HepG2 (cell line): ENCODE results near the gene HMGN4. TPM values are rescaled to one million over a fixed set of nuclear protein-coding genes. Genes with fewer than 3 reads are reported as not detected.

Source experiments
- ASH2L ChIP-seq: fragments of 300-600, 200-600 bp; sonication (generic); IDR thresholded peaks from 2 replicates; pipeline ENCODE4 v1.7.0; 2017; ENCODE audit warnings: low read depth, mild to moderate bottlenecking, moderate library complexity, mixed read lengths, low read length; ENCODE audit not compliant: insufficient read length
- BCL6 ChIP-seq: IDR thresholded peaks from 2 replicates; pipeline ENCODE4 v1.6.1; 2016; ENCODE audit warnings: missing genetic modification reagents, missing compliant biosample characterization
- DNMT1 ChIP-seq: sonication (generic); formaldehyde crosslinking; IDR thresholded peaks from 2 replicates; pipeline ENCODE4 v1.5.1; 2020; ENCODE audit warnings: mild to moderate bottlenecking, missing genetic modification reagents
- KDM6A ChIP-seq: IDR thresholded peaks from 2 replicates; pipeline ENCODE4 v1.6.1; 2016; ENCODE audit warnings: low read depth
- RORA ChIP-seq: sonication (generic); formaldehyde crosslinking; IDR thresholded peaks from 2 replicates; pipeline ENCODE4 v1.5.0; 2020; ENCODE audit warnings: mild to moderate bottlenecking, missing genetic modification reagents, moderate library complexity
- TCF12 ChIP-seq, 2 experiments: fragments of 450-650 bp in 1 of 2; sonication (generic) in 1 of 2; formaldehyde crosslinking in 1 of 2; IDR thresholded peaks; 2 replicates each; pipeline versions ENCODE4 v1.6.1 to v1.8.0; 2017 to 2022; ENCODE audit warnings: antibody characterized with exemption in 1 of 2, mild to moderate bottlenecking in 1 of 2, missing genetic modification reagents in 1 of 2, moderate library complexity in 1 of 2
- U2AF1 ChIP-seq: fragments of 200-400 bp; formaldehyde crosslinking; optimal IDR thresholded peaks from 2 replicates; pipeline ENCODE3; 2017; ENCODE audit warnings: mild to moderate bottlenecking, low read depth, low read length
- YY1 ChIP-seq: IDR thresholded peaks from 2 replicates; pipeline ENCODE4 v1.6.1; 2011; ENCODE audit warnings: low read length, low read depth, moderate library complexity, mild to moderate bottlenecking; ENCODE audit not compliant: insufficient read depth, insufficient replicate concordance
- ZNF121 ChIP-seq: sonication (generic); formaldehyde crosslinking; IDR thresholded peaks from 2 replicates; pipeline ENCODE4 v1.5.0; 2020; ENCODE audit warnings: mild to moderate bottlenecking, missing genetic modification reagents
- ZNF230 ChIP-seq: sonication (generic); formaldehyde crosslinking; IDR thresholded peaks from 2 replicates; pipeline ENCODE4 v1.4.0; 2020; ENCODE audit warnings: mild to moderate bottlenecking, missing genetic modification reagents
- ZNF75D ChIP-seq: sonication (generic); formaldehyde crosslinking; IDR thresholded peaks from 2 replicates; pipeline ENCODE4 v1.8.1; 2023; ENCODE audit warnings: missing genetic modification reagents, mild to moderate bottlenecking, borderline replicate concordance
- ZNF816 ChIP-seq: sonication (generic); formaldehyde crosslinking; IDR thresholded peaks from 2 replicates; pipeline ENCODE4 v1.8.0; 2022; ENCODE audit warnings: missing genetic modification reagents, mild to moderate bottlenecking, borderline replicate concordance
- ZNF850 ChIP-seq: sonication (generic); formaldehyde crosslinking; conservative IDR thresholded peaks from 2 replicates; pipeline ENCODE4 v1.9.0; 2021; ENCODE audit warnings: mild to moderate bottlenecking, missing genetic modification reagents
- polyA plus RNA-seq, 8 experiments: library from polyadenylated mRNA; depleted of rRNA in 3 of 8; stranded (reverse) in 7 of 8; unstranded in 1 of 8; fragments of >200 nt; fragmentation: Illumina TruSeq in 4 of 8; extraction: Trizol in 4 of 8; gene quantifications; 2 replicates each; pipeline versions ENCODE4 v1.2.1 to v1.2.3, GENCODE V29; 2011 to 2016; ENCODE audit warnings: low read depth in 4 of 8, missing spikeins in 1 of 8, mixed read lengths in 1 of 8; ENCODE audit not compliant: insufficient read depth in 1 of 8
- total RNA-seq, 5 experiments: library from RNA; depleted of rRNA; stranded (reverse); fragments of >200 nt; fragmentation: Illumina TruSeq; extraction: Trizol; gene quantifications; 2 replicates each; pipeline ENCODE4 v1.2.3, GENCODE V29; 2016; ENCODE audit warnings: low read depth in 1 of 5
- TF ChIP-seq, protein P1 (sequence below): IDR thresholded peaks from 2 replicates; pipeline ENCODE4 v1.6.1; 2016; ENCODE audit warnings: missing compliant biosample characterization, missing genetic modification reagents, borderline replicate concordance
- TF ChIP-seq, protein P2 (sequence below): sonication (generic); formaldehyde crosslinking; IDR thresholded peaks from 2 replicates; pipeline ENCODE4 v1.4.0; 2020; ENCODE audit warnings: missing genetic modification reagents, mild to moderate bottlenecking, borderline replicate concordance
- TF ChIP-seq, protein P3 (sequence below): sonication (generic); formaldehyde crosslinking; IDR thresholded peaks from 2 replicates; pipeline ENCODE4 v1.8.0; 2022; ENCODE audit warnings: missing genetic modification reagents, mild to moderate bottlenecking, borderline replicate concordance
- TF ChIP-seq, protein P4 (sequence below): fragments of 450-650 bp; IDR thresholded peaks from 2 replicates; pipeline ENCODE4 v1.6.1; 2016
- TF ChIP-seq, protein P5 (sequence below): sonication (generic); formaldehyde crosslinking; IDR thresholded peaks from 2 replicates; pipeline ENCODE4 v1.4.0; 2020; ENCODE audit warnings: missing genetic modification reagents, borderline replicate concordance
- TF ChIP-seq, protein P6 (sequence below): sonication (generic); formaldehyde crosslinking; IDR thresholded peaks from 2 replicates; pipeline ENCODE4 v1.9.0; 2021; ENCODE audit warnings: missing genetic modification reagents, mild to moderate bottlenecking, borderline replicate concordance

The HMGN4 gene
- total and polyA plus RNA-seq, 2 of the 13 experiments (the other 11 are each of a cell fraction or from before 2014, with no cell fraction given) = 39.9 to 52.1 TPM

DNA sequence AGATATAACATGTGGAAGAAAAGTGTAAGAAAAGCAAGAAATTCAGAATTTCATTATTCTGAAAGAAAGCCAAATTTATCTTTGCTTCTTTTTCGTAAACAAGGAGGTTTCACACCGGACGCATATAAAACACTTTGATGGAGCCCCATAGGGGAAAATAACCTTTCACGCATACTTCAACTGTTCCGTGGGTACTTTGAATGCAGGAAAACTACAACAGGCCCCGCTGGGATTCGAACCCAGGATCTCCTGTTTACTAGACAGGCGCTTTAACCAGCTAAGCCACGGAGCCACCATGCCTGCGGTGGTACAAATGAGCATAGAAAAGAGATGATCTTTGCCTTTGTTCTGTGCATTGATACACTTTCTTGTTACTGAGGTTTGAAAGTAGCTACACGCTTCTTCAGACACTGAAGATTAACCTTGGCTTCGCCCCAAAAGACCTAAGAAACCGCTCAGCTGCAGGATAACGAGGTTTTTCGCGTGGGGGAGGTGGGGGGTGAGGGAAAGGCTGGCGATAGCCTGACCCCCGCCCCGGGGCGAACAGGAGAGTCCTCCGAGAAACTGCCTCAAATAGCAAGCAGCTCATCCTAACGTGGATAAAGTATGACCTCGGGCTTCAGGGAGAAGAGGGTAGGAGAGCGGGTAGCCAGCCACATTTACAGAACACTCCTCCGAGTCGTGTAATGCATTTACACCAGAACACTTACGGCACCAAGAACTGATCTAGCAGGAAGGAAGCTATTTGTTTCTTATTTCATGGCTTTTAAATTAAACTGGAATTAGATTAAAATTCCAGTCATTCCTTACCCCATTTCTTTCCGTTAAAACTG is 5.3 kb upstream of the HMGN4 start (continued):
- TF ChIP-seq ZNF816 (no peak; the same call in 1 of the 2 replicates), U2AF1 (no peak), RORA (CRISPR knock-in tag) (no peak), YY1 (peak; percentile 44), DNMT1 (CRISPR knock-in tag) (no peak), ZNF75D (no peak), KDM6A (CRISPR knock-in tag) (no peak), ZNF230 (CRISPR knock-in tag) (0 out of 2 replicates have a peak, but pooled peaks have one; percentile 38), ZNF121 (no peak), ZNF850 (CRISPR knock-in tag) (0 out of 2 replicates have a peak, but pooled peaks have one; percentile 51), BCL6 (CRISPR knock-in tag) (0 out of 2 replicates have a peak, but pooled peaks have one; percentile 47), TCF12 (IDR thresholded peaks at IDR 0.05) (no peak), TCF12 (CRISPR knock-in tag; IDR thresholded peaks at IDR 0.05) (no peak), ASH2L (peak; percentile 97)
- TF ChIP-seq, protein P1, sequence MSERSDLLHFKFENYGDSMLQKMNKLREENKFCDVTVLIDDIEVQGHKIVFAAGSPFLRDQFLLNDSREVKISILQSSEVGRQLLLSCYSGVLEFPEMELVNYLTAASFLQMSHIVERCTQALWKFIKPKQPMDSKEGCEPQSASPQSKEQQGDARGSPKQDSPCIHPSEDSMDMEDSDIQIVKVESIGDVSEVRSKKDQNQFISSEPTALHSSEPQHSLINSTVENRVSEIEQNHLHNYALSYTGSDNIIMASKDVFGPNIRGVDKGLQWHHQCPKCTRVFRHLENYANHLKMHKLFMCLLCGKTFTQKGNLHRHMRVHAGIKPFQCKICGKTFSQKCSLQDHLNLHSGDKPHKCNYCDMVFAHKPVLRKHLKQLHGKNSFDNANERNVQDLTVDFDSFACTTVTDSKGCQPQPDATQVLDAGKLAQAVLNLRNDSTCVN (CRISPR knock-in tag) = peak; percentile 33; the same call in 1 of the 2 replicates
- TF ChIP-seq, protein P2, sequence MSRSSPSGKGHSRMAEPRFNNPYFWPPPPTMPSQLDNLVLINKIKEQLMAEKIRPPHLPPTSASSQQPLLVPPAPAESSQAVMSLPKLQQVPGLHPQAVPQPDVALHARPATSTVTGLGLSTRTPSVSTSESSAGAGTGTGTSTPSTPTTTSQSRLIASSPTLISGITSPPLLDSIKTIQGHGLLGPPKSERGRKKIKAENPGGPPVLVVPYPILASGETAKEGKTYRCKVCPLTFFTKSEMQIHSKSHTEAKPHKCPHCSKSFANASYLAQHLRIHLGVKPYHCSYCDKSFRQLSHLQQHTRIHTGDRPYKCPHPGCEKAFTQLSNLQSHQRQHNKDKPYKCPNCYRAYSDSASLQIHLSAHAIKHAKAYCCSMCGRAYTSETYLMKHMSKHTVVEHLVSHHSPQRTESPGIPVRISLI (CRISPR knock-in tag) = no peak
- TF ChIP-seq, protein P3, sequence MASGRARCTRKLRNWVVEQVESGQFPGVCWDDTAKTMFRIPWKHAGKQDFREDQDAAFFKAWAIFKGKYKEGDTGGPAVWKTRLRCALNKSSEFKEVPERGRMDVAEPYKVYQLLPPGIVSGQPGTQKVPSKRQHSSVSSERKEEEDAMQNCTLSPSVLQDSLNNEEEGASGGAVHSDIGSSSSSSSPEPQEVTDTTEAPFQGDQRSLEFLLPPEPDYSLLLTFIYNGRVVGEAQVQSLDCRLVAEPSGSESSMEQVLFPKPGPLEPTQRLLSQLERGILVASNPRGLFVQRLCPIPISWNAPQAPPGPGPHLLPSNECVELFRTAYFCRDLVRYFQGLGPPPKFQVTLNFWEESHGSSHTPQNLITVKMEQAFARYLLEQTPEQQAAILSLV = no peak
- TF ChIP-seq, protein P4, sequence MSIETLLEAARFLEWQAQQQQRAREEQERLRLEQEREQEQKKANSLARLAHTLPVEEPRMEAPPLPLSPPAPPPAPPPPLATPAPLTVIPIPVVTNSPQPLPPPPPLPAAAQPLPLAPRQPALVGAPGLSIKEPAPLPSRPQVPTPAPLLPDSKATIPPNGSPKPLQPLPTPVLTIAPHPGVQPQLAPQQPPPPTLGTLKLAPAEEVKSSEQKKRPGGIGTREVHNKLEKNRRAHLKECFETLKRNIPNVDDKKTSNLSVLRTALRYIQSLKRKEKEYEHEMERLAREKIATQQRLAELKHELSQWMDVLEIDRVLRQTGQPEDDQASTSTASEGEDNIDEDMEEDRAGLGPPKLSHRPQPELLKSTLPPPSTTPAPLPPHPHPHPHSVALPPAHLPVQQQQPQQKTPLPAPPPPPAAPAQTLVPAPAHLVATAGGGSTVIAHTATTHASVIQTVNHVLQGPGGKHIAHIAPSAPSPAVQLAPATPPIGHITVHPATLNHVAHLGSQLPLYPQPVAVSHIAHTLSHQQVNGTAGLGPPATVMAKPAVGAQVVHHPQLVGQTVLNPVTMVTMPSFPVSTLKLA = no peak
- TF ChIP-seq, protein P5, sequence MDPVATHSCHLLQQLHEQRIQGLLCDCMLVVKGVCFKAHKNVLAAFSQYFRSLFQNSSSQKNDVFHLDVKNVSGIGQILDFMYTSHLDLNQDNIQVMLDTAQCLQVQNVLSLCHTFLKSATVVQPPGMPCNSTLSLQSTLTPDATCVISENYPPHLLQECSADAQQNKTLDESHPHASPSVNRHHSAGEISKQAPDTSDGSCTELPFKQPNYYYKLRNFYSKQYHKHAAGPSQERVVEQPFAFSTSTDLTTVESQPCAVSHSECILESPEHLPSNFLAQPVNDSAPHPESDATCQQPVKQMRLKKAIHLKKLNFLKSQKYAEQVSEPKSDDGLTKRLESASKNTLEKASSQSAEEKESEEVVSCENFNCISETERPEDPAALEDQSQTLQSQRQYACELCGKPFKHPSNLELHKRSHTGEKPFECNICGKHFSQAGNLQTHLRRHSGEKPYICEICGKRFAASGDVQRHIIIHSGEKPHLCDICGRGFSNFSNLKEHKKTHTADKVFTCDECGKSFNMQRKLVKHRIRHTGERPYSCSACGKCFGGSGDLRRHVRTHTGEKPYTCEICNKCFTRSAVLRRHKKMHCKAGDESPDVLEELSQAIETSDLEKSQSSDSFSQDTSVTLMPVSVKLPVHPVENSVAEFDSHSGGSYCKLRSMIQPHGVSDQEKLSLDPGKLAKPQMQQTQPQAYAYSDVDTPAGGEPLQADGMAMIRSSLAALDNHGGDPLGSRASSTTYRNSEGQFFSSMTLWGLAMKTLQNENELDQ (CRISPR knock-in tag) = 0 out of 2 replicates have a peak, but pooled peaks have one; percentile 17
- TF ChIP-seq, protein P6, sequence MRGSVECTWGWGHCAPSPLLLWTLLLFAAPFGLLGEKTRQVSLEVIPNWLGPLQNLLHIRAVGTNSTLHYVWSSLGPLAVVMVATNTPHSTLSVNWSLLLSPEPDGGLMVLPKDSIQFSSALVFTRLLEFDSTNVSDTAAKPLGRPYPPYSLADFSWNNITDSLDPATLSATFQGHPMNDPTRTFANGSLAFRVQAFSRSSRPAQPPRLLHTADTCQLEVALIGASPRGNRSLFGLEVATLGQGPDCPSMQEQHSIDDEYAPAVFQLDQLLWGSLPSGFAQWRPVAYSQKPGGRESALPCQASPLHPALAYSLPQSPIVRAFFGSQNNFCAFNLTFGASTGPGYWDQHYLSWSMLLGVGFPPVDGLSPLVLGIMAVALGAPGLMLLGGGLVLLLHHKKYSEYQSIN (CRISPR knock-in tag) = no peak
